PC-3 (cell line): ENCODE results near the gene SCN8A.

Experiments used
- CTCF ChIP-seq: fragments of 300-600 bp; sonication (generic); conservative IDR thresholded peaks from 2 replicates; pipeline ENCODE4 v1.5.1; 2017; ENCODE audit warnings: antibody characterized with exemption, low read depth, mild to moderate bottlenecking, low read length
- EZH2 ChIP-seq: fragments of 300-600 bp; sonication (generic); IDR thresholded peaks from one replicate; pipeline ENCODE4 v1.6.1; 2017; ENCODE audit warnings: antibody characterized with exemption, mild to moderate bottlenecking, low read length; ENCODE audit not compliant: unreplicated experiment
- EZH2phosphoT487 ChIP-seq: fragments of 300-600 bp; sonication (generic); IDR thresholded peaks from 2 replicates; pipeline ENCODE4 v1.6.1; 2018; ENCODE audit warnings: mild to moderate bottlenecking, antibody characterized with exemption, low read length, borderline replicate concordance

- no peak for TF ChIP-seq CTCF
- TF ChIP-seq EZH2phosphoT487: no peak
- no peak for TF ChIP-seq EZH2
Measured at GRCh38 chr12:51672334-51672733, 81.3 kb downstream of the SCN8A start.
